OCI-LY7 (cell line): Measurements from ENCODE around the gene SCAP. TPM values are rescaled to one million over a fixed set of nuclear protein-coding genes. Genes with fewer than 3 reads are reported as not detected.
A peak's percentile ranks its signal among the peaks of the same experiment; 100 is the strongest.

Experiments used
- BruUV-seq: library from RNA; stranded (reverse); fragments of 400-500 nt; replicated peaks from 2 replicates; lab custom pipeline; 2021; lab: Mats Ljungman, UMichigan
- CTCF ChIA-PET: fragments of 300-600 bp; sonication (Branson Sonifier 250); formaldehyde crosslinking; loops from one replicate; lab custom pipeline; 2022; ENCODE audit warnings: antibody characterized with exemption; ENCODE audit not compliant: unreplicated experiment; lab: Charles Lee
- POLR2A ChIA-PET: fragments of 300-600 bp; sonication (Branson Sonifier 250); formaldehyde crosslinking; loops from one replicate; lab custom pipeline; 2022; ENCODE audit warnings: antibody characterized with exemption; lab: Charles Lee
- DNase-seq: peaks from one replicate; pipeline ENCODE4 v3.0.0-alpha.2; 2015; ENCODE audit warnings: low spot score
- H2AFZ ChIP-seq: fragments of 200-600 bp; sonication (generic), shearing (Covaris generic); 2 replicates; pipeline ENCODE4 v1.6.1; 2014; ENCODE audit warnings: mild to moderate bottlenecking, antibody characterized with exemption, low read length, moderate library complexity
- H3K27ac ChIP-seq: fragments of 200-600 bp; sonication (generic); 2 replicates; pipeline ENCODE4 v1.5.1; 2014; ENCODE audit warnings: mixed run types, low read depth, mild to moderate bottlenecking, moderate library complexity, low read length, inconsistent platforms; ENCODE audit not compliant: poor library complexity, severe bottlenecking
- H3K36me3 ChIP-seq: fragments of 200-600 bp; sonication (generic); 2 replicates; pipeline ENCODE4 v1.6.1; 2014; ENCODE audit warnings: mild to moderate bottlenecking, antibody characterized with exemption, low read length, moderate library complexity, mixed read lengths; ENCODE audit not compliant: insufficient read depth
- H3K4me1 ChIP-seq: fragments of 200-600 bp; sonication (generic); 2 replicates; pipeline ENCODE4 v1.5.1; 2014; ENCODE audit warnings: mild to moderate bottlenecking, low read length; ENCODE audit not compliant: insufficient read depth, poor library complexity, severe bottlenecking
- H3K4me2 ChIP-seq: fragments of 200-600 bp; sonication (generic); 2 replicates; pipeline ENCODE4 v1.6.1; 2014; ENCODE audit warnings: mild to moderate bottlenecking, low read length
- H3K4me3 ChIP-seq: fragments of 200-600 bp; sonication (generic); 2 replicates; pipeline ENCODE4 v1.5.1; 2014; ENCODE audit warnings: mild to moderate bottlenecking, low read depth, low read length; ENCODE audit not compliant: poor library complexity, severe bottlenecking
- H3K79me2 ChIP-seq: fragments of 200-600 bp; sonication (generic); 2 replicates; pipeline ENCODE4 v1.6.1; 2016; ENCODE audit warnings: low read depth, mild to moderate bottlenecking, low read length, moderate library complexity, mixed read lengths; ENCODE audit not compliant: insufficient read depth
- H3K9me2 ChIP-seq: fragments of 200-600 bp; sonication (generic); 2 replicates; pipeline ENCODE4 v1.6.1; 2016; ENCODE audit warnings: mild to moderate bottlenecking, low read length, mixed read lengths; ENCODE audit not compliant: insufficient read depth
- H3K9me3 ChIP-seq: fragments of 200-600 bp; sonication (generic); 2 replicates; pipeline ENCODE4 v1.6.1; 2014; ENCODE audit warnings: mild to moderate bottlenecking, mixed run types, low read length, mixed read lengths
- H4K20me1 ChIP-seq: fragments of 200-600 bp; sonication (generic); 2 replicates; pipeline ENCODE4 v1.6.1; 2014; ENCODE audit warnings: mild to moderate bottlenecking, antibody characterized with exemption, low read length, moderate library complexity, mixed read lengths; ENCODE audit not compliant: insufficient read depth
- CTCF ChIP-seq: fragments of 200-600 bp; sonication (generic); conservative IDR thresholded peaks from 2 replicates; pipeline ENCODE4 v1.5.1; 2014; ENCODE audit warnings: mild to moderate bottlenecking, antibody characterized with exemption, low read length, moderate library complexity, mixed read lengths
- EZH2phosphoT487 ChIP-seq: fragments of 200-600 bp; sonication (generic); IDR thresholded peaks from 2 replicates; pipeline ENCODE4 v1.6.1; 2018; ENCODE audit warnings: low read depth, borderline replicate concordance, mild to moderate bottlenecking, mixed run types, antibody characterized with exemption, low read length, moderate library complexity, mixed read lengths
- intact Hi-C: fragments of 100-400 bp; cut with micrococcal nuclease; formaldehyde crosslinking; loops from one replicate; pipeline ENCODE4 v1.10.0; 2022; ENCODE audit not compliant: unreplicated experiment
- total RNA-seq, 2 experiments: library from RNA; depleted of rRNA in 1 of 2; stranded (reverse); fragments of >200 nt in 1 of 2; shearing (Covaris generic) in 1 of 2; gene quantifications; 2 replicates each; pipeline ENCODE4 v1.2.3, GENCODE V29; 2014 to 2022

The SCAP gene
- total RNA-seq, 2 experiments from 2014 or later: 63.7 to 70.5 TPM

- peak; percentile 99 for DNase-seq
- Histone ChIP-seq H3K9me3 (no peaks in the 10 kb centered on the region), H3K27ac (peak within 1 kb of the TSS; percentile 63), H3K4me1 (peaks cover 35% of the 10 kb centered on the region), H3K4me3 (peak within 1 kb of the TSS; percentile 75), H4K20me1 (peaks cover 10% of the 10 kb centered on the region), H3K36me3 (peaks cover 14% of the 10 kb centered on the region; the same call in 1 of the 2 replicates), H2AFZ (peak within 1 kb of the TSS; percentile 67), H3K9me2 (no peaks in the 10 kb centered on the region), H3K4me2 (peak within 1 kb of the TSS; percentile 91), H3K79me2 (peaks cover 50% of the 10 kb centered on the region)
- ChIA-PET POLR2A (interaction anchor here (0.6 to 1.3 kb wide), 11 partner anchors 9 to 521 kb away, joined by 3 to 7 read pairs (median 3); partner anchors contain the start of genes SCAP and SETD2), CTCF (interaction anchor here (0.6 to 1.7 kb wide), 4 partner anchors 41 to 418 kb away, joined by 3 to 4 read pairs (median 4); no protein-coding TSS in a partner anchor)
- TSS peak; percentile 85 for BruUV-seq
- no peak for TF ChIP-seq EZH2phosphoT487
- no peak for TF ChIP-seq CTCF
- intact Hi-C loops: loop anchor here (5.0 kb wide), 3 partner anchors 218 to 453 kb away; partner anchors contain the start of gene SETD2
Observed at GRCh38 chr3:47380601-47381316, 95.0 kb downstream of the SCAP start, which contains the start of gene PTPN23. Gene PTPN23 (plus strand): TSS chr3:47381021. CDS start chr3:47381097, 76 bp downstream.

GRCh38 chr3:47380026-47380600 is 95.6 kb downstream of the SCAP start:
- Histone ChIP-seq H4K20me1 (peaks cover 10% of the 10 kb centered on the region), H3K4me3 (peak overlapping the region; percentile 75), H3K4me1 (peaks cover 35% of the 10 kb centered on the region), H3K36me3 (peaks cover 10% of the 10 kb centered on the region; the same call in 1 of the 2 replicates), H3K27ac (peak overlapping the region; percentile 63), H3K9me2 (no peaks in the 10 kb centered on the region), H3K4me2 (peak overlapping the region; percentile 91), H3K9me3 (no peaks in the 10 kb centered on the region), H3K79me2 (peaks cover 48% of the 10 kb centered on the region), H2AFZ (peak overlapping the region; percentile 67)
- CTCF ChIA-PET: interaction anchor here (0.5 to 1.7 kb wide), 6 partner anchors 41 to 417 kb away, joined by 3 to 4 read pairs (median 4); no protein-coding TSS in a partner anchor
- no TSS peak for BruUV-seq
- POLR2A ChIA-PET: interaction anchor here (0.6 to 1.4 kb wide), 11 partner anchors 8 to 520 kb away, joined by 3 to 5 read pairs (median 3); partner anchors contain the start of gene SCAP
- DNase-seq: no peak
- intact Hi-C loops: loop anchor here (5.0 kb wide), 3 partner anchors 218 to 453 kb away; partner anchors contain the start of gene SETD2
- TF ChIP-seq EZH2phosphoT487 (no peak), CTCF (no peak)
